GM18861 (cell line): Measurements from ENCODE around the gene IPO13.

ENCODE experiments used
- ATAC-seq: cut with Tn5 transposase; IDR thresholded peaks from one replicate; pipeline ENCODE4 v1.9.1; 2021; ENCODE audit not compliant: unreplicated experiment

IPO13 gene

GRCh38 chr1:43930949-43931275, 15.8 kb upstream of the IPO13 start:
- ATAC-seq, result no peak

GRCh38 chr1:43931711-43932660, 14.8 kb upstream of the IPO13 start:
- no peak for ATAC-seq

DNA sequence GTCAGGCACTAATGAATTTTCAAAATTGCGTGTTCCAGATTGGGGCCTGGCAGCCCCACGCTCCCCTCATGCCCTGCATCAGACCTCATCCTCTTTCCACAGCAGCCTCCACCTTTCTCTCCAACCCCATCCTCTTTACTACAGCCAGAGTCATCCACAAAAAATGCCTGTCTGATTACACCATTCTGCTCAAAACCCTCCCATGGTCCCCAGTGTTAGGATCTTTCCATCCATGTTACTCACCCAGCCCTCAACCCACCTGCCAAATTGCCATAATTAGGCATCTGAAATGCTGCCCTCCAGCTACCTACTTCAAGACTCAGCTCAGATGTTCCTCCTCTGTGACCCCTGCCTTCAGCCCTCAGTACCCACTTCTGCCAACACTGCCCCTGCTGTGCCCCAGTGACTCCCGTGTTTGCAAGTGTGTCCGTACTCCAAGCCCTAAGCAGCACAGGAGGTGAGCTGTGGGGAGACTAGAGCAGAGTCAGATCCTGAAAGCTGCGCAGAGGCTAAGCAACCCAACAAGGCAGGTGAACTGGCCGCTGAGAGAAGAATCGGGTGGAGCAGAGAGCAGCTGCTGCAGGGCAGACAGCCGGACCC, 13.9 kb upstream of the IPO13 start:
- ATAC-seq, result no peak

DNA sequence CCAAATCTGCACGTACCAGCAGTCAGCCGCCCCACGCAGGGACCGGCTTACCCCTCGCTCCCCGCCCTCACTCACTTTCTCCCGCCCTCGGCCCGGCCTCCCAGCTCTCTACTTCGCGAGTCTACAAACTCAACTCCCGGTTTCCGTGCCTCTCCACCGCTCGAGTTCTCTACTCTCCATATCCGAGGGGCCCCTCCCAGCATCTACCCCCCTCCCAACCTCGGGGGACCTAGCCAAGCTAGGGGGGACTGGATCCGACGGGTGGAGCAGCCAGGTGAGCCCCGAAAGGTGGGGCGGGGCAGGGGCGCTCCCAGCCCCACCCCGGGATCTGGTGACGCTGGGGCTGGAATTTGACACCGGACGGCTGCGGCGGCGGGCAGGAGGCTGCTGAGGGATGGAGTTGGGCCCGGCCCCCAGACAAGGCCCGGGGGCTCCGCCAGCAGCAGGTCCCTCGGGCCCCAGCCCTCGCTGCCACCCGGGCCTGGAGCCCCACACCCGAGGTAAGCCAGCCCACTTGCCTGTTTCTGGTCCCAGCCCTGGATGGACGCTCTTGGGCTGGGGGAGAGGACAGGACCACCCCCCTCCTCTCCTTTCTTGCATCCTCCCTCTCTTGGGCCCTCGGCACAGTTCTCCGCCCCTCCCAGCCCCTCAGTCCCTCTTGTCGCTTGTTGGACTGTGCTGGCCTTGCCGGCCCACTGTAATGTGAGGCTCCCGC, 13.2 kb upstream of the IPO13 start, which contains the start of gene ARTN:
TSS of gene ARTN (plus strand) at position 416 of the 715 bp plus-strand sequence. CDS start 1,856 bp downstream, outside the sequence.
- ATAC-seq, result no peak

- ATAC-seq, result no peak
Observed at GRCh38 chr1:43934101-43934985, 12.4 kb upstream of the IPO13 start.

- ATAC-seq, result no peak
Observed at GRCh38 chr1:43934986-43935324, 11.8 kb upstream of the IPO13 start.

DNA sequence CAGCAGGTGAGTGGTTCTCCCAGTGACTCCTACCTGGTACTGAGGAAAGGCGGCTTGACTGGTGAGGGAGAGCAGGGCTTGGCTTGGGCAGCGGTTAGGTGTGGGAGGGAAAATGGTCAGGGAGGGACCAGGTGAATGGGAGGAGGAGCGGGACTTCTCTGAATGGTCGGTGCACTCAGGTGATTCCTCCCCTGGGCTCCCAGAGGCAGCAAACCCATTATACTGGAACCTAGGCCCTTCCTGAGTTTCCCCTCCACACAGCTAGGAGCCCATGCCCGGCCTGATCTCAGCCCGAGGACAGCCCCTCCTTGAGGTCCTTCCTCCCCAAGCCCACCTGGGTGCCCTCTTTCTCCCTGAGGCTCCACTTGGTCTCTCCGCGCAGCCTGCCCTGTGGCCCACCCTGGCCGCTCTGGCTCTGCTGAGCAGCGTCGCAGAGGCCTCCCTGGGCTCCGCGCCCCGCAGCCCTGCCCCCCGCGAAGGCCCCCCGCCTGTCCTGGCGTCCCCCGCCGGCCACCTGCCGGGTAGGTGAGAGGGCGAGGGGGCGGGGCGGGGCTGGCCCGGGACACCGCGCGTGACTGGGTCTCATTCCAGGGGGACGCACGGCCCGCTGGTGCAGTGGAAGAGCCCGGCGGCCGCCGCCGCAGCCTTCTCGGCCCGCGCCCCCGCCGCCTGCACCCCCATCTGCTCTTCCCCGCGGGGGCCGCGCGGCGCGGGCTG, 10.9 kb upstream of the IPO13 start:
- no peak for ATAC-seq

GRCh38 chr1:43936431-43937151, 10.2 kb upstream of the IPO13 start:
- ATAC-seq, result no peak

- ATAC-seq, result no peak
Observed at GRCh38 chr1:43937179-43937865, 9.4 kb upstream of the IPO13 start.

DNA sequence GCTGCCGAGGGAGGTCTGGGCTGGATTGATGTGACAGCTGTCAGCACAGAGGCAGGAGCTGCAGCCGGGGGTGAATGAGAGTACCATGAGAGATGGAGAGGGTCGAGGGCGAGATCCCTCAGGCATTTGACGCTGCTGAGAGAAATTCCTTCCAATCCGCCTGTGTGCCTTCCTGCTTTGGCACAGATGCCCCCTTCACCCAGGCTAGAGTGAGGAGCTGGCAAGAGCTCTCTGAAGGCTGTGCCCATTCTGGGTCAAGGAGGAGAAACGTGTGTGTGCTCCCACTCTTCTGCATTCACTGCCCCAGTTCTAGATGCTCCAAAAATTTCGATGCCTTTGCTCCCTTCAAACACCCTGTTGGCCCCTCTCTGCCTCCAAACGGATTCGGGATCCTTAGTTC, 8.4 kb upstream of the IPO13 start:
- no peak for ATAC-seq

- ATAC-seq, result no peak
Observed at GRCh38 chr1:43938892-43939587, 7.7 kb upstream of the IPO13 start.

DNA sequence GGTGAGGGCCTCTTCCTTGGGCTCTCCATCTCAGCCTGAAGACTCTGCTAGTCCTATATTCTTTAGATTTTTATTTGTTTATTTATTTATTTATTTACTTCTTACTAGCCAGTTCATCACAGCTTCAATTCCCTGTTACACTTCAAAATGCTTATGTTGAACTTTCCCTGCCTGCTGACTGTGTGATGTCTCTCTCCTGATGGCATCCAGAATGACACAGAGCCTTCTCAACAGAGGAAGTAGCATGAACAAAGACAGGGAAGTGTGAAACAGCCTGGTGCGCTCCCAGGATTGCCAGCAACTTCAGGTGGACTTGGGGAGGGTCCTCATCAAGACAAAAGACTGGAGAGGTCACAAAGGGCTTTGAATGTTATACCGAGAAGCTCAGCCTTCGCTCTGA, 4.3 kb upstream of the IPO13 start:
- ATAC-seq, result no peak

- ATAC-seq, result no peak
Observed at GRCh38 chr1:43944860-43945259, 1.9 kb upstream of the IPO13 start.

DNA sequence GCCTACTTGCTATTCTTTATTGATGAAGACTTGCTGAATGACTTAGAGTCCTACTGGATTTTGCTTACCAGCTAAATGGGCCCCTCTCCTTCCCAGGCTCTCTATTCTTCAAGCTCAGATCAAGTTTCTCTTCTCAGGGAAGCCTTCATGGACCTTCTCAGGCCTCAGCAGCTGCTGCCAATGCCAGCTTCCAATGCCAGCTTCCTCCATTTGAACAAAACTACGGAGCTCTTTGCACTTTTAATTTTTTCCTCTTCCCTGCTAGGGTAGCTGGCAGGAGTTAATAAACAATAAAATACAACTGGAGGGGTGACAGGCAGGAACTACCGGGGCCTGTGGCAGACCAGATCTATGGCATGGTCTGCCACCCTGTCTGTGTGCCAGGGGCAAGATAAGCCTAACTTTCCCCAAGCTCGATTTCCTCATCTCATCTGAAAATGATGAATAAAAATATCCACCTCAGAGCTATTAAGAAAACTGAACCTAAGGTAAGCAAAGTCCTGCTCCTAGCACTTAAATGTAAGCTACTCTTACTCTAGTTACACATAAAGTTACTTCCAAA, 995 bp upstream of the IPO13 start:
- ATAC-seq, result no peak

DNA sequence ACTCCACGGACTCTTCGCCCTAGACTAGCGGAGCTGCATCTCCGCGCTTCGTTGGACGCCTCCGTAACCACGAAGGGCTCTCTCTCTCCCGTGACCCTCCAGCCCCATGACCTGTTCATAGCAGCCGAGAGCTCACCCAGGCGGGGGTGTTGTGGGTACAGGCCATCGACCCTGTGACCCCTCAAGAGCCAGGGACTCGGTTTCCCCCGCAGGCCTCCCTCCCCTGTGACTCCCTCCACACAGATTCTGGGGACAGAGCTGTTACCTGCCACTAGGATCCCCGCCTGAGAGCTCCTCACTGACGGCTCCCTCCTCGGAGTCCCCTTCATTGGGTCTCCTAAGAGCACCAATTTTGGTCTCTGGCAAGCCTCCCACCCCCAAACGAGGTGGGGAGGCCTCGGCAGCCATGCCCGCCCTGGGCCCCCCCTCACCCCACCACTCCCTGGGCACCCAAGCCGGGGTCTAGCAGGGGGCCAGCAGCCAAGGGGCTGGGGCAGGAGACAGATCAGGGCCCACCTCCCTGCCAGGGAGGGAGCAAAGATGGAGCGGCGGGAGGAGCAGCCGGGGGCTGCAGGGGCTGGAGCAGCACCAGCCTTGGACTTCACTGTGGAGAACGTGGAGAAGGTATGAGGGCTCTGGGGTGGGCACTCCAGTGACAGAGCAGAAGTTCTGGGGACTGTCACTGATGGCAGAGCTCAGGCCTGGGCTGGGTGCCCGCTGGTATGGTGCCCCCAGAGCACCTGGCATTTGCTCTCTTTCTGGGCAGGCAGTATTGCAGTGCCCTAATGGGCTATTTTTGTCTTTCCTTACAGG, 517 bp downstream of the IPO13 start:
- ATAC-seq, result no peak

DNA sequence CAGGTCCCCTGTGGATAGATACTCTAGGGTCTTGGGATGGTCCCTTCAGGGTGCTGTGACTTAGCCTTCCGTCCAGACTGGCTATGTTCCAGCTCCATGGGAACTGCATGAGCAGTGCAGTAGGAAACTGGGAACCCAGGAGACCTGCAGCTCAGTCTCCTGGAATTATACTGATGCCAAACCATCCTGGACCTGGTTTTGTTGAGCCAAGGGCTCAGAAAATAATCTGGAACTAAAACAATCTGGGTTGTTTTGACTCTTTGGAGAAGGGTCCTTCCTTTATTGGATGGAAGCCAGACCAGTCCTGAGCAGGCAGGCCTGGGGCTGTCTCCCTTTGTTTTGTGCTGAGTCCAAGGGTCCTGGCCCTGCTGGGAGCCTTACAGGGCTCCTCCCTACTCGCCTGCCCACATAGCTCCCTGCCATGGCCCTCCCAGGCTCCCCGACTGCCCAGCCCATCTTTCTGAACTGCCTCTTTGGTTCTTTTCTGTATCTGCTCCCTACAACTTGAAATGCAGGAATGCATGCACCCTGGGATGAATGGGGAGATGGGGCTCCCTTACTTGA, 1.2 kb downstream of the IPO13 start:
- no peak for ATAC-seq

GRCh38 chr1:43949678-43950077, 2.9 kb downstream of the IPO13 start:
- ATAC-seq, result no peak
